ENCODE results near the gene BAIAP2.

Gene BAIAP2

GRCh38 chr17:81117672-81118198, 82.8 kb downstream of the BAIAP2 start:
- H3F3A ChIP-seq (ENCODE audit: insufficient read depth, low read length) = no peaks in the 10 kb centered on the region
- TF ChIP-seq, protein P1, sequence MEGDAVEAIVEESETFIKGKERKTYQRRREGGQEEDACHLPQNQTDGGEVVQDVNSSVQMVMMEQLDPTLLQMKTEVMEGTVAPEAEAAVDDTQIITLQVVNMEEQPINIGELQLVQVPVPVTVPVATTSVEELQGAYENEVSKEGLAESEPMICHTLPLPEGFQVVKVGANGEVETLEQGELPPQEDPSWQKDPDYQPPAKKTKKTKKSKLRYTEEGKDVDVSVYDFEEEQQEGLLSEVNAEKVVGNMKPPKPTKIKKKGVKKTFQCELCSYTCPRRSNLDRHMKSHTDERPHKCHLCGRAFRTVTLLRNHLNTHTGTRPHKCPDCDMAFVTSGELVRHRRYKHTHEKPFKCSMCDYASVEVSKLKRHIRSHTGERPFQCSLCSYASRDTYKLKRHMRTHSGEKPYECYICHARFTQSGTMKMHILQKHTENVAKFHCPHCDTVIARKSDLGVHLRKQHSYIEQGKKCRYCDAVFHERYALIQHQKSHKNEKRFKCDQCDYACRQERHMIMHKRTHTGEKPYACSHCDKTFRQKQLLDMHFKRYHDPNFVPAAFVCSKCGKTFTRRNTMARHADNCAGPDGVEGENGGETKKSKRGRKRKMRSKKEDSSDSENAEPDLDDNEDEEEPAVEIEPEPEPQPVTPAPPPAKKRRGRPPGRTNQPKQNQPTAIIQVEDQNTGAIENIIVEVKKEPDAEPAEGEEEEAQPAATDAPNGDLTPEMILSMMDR (IDR thresholded peaks at IDR 0.05; ENCODE audit: low read length) = no peak
- no peak for TF ChIP-seq EZH2 (optimal IDR thresholded peaks at IDR 0.05; ENCODE audit: low read depth, low read length)
- no peak for TF ChIP-seq EZH2phosphoT487 (IDR thresholded peaks at IDR 0.05; ENCODE audit: low read length)
- no peak overlapping the region for H3K4me2 ChIP-seq (ENCODE audit: low read depth, low read length)
- no peak overlapping the region for H3K4me3 ChIP-seq (ENCODE audit: low read length)
- peaks cover 69% of the 10 kb centered on the region for H3K27me3 ChIP-seq (replicated peaks; ENCODE audit: insufficient read depth, low read length)
- H3K4me1 ChIP-seq (ENCODE audit: low read length) = no peaks in the 10 kb centered on the region
- no peak overlapping the region for H3K9ac ChIP-seq (ENCODE audit: low read length)
- DNase-seq = no peak
- no peaks in the 10 kb centered on the region for H3K9me3 ChIP-seq (replicated peaks; ENCODE audit: insufficient read depth, low read length)
- H3K79me2 ChIP-seq (ENCODE audit: low read length) = no peaks in the 10 kb centered on the region
- no peaks in the 10 kb centered on the region for H4K20me1 ChIP-seq (ENCODE audit: insufficient read depth, low read length)
- no peak overlapping the region for H3K27ac ChIP-seq (ENCODE audit: low read length)
- no peak overlapping the region for H2AFZ ChIP-seq (ENCODE audit: low read length)
- H3K9me2 ChIP-seq (replicated peaks; ENCODE audit: insufficient read depth, low read length) = no peaks in the 10 kb centered on the region
- H3K36me3 ChIP-seq (replicated peaks; ENCODE audit: insufficient read depth, low read length) = no peaks in the 10 kb centered on the region

DNA sequence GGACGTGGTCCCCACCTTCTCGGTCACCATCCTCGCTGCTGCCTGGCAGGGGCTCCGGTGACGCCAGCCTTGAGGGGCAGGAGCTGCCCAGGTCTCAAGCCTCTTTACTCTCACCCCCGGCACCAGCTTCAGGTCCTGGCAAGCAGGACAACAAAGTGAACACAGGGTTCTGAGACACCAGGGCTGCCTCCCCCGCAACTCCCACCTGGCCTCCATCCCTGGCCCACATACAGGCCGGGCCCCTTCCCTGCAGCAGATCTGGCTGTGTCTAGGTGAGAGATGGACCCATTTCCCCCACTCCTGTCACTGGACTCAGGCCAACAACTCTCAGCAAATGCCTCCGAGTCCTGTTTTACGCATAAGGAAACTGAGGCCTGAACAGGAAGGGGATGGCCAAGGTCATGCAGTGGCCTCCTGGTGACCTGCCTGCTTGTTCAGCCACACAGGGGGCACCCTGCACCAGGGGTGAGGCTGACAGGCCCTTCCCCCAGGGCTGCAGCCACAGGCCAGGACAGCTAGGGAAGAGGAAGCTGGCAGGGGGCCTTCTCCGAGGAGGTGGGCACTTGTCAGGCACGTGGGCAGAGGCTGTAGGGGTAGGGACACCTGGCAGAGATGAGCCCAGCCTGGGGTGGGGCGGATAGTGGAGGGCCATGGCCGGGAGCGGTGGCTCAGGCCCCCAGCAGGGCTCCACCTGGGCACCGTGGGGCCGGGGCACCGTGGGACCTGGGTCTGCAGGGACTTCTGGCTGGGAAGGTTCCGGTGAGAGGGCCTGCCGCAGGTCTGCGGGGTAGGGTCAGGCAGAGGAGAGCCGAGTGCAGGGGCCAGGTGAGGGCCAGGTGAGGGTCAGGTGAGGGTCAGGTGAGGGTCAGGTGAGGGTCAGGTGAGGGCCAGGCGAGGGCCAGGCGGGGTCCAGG, 83.6 kb downstream of the BAIAP2 start:
- Histone ChIP-seq H3K9ac (ENCODE audit: low read length) (no peak overlapping the region), H3K9me2 (replicated peaks; ENCODE audit: insufficient read depth, low read length) (no peaks in the 10 kb centered on the region), H3K27me3 (replicated peaks; ENCODE audit: insufficient read depth, low read length) (peaks cover 65% of the 10 kb centered on the region), H3F3A (ENCODE audit: insufficient read depth, low read length) (no peaks in the 10 kb centered on the region), H2AFZ (ENCODE audit: low read length) (no peak overlapping the region), H3K4me1 (ENCODE audit: low read length) (no peaks in the 10 kb centered on the region), H3K79me2 (ENCODE audit: low read length) (no peaks in the 10 kb centered on the region), H3K27ac (ENCODE audit: low read length) (no peak overlapping the region), H3K36me3 (replicated peaks; ENCODE audit: insufficient read depth, low read length) (no peaks in the 10 kb centered on the region), H3K4me3 (ENCODE audit: low read length) (no peak overlapping the region), H4K20me1 (ENCODE audit: insufficient read depth, low read length) (no peaks in the 10 kb centered on the region), H3K9me3 (replicated peaks; ENCODE audit: insufficient read depth, low read length) (no peaks in the 10 kb centered on the region), H3K4me2 (ENCODE audit: low read depth, low read length) (no peak overlapping the region)
- TF ChIP-seq EZH2 (optimal IDR thresholded peaks at IDR 0.05; ENCODE audit: low read depth, low read length) (no peak), EZH2phosphoT487 (IDR thresholded peaks at IDR 0.05; ENCODE audit: low read length) (no peak)
- TF ChIP-seq, protein P1 (IDR thresholded peaks at IDR 0.05; ENCODE audit: low read length) = no peak
- DNase-seq = no peak

GRCh38 chr17:81119223-81120148, 84.5 kb downstream of the BAIAP2 start:
- Histone ChIP-seq H2AFZ (ENCODE audit: low read length) (no peak overlapping the region), H3K9ac (ENCODE audit: low read length) (no peak overlapping the region), H3F3A (ENCODE audit: insufficient read depth, low read length) (no peaks in the 10 kb centered on the region), H3K27ac (ENCODE audit: low read length) (no peak overlapping the region), H3K4me1 (ENCODE audit: low read length) (no peaks in the 10 kb centered on the region), H3K4me3 (ENCODE audit: low read length) (peak overlapping the region; percentile 17; the same call in 1 of the 2 replicates), H3K79me2 (ENCODE audit: low read length) (no peaks in the 10 kb centered on the region), H3K27me3 (replicated peaks; ENCODE audit: insufficient read depth, low read length) (peaks cover 64% of the 10 kb centered on the region), H3K9me3 (replicated peaks; ENCODE audit: insufficient read depth, low read length) (no peaks in the 10 kb centered on the region), H4K20me1 (ENCODE audit: insufficient read depth, low read length) (no peaks in the 10 kb centered on the region), H3K9me2 (replicated peaks; ENCODE audit: insufficient read depth, low read length) (no peaks in the 10 kb centered on the region), H3K36me3 (replicated peaks; ENCODE audit: insufficient read depth, low read length) (no peaks in the 10 kb centered on the region), H3K4me2 (ENCODE audit: low read depth, low read length) (peak overlapping the region; percentile 29; the same call in 1 of the 2 replicates)
- peak; percentile 12 for DNase-seq
- TF ChIP-seq EZH2 (optimal IDR thresholded peaks at IDR 0.05; ENCODE audit: low read depth, low read length) (no peak), EZH2phosphoT487 (IDR thresholded peaks at IDR 0.05; ENCODE audit: low read length) (no peak)
- TF ChIP-seq, protein P1 (IDR thresholded peaks at IDR 0.05; ENCODE audit: low read length) = no peak
